Mucosa of rectum (tissue), 2 donors: ENCODE results near the gene DHODH.
"Not testable (repeated sequence)": the region's sequence is repeated elsewhere in the genome, so short reads cannot be mapped to it uniquely, and the experiment has no call there.

ENCODE experiments used
- H3K27ac ChIP-seq, 2 donors: one replicate each; pipeline ENCODE4 v1.7.0; 2013; ENCODE audit warnings: inconsistent platforms in 2 of 2, low read depth in 2 of 2, low read length in 2 of 2
- H3K27me3 ChIP-seq, 2 donors: one replicate each; pipeline ENCODE4 v1.7.0; 2013; ENCODE audit warnings: low read length in 2 of 2; ENCODE audit not compliant: control insufficient read depth in 2 of 2, insufficient read depth in 2 of 2
- H3K36me3 ChIP-seq, 2 donors: one replicate each; pipeline ENCODE4 v1.7.0; 2013; ENCODE audit warnings: low read length in 2 of 2; ENCODE audit not compliant: control insufficient read depth in 2 of 2, insufficient read depth in 2 of 2
- H3K4me1 ChIP-seq, 2 donors: one replicate each; pipeline ENCODE4 v1.7.0; 2013; ENCODE audit warnings: low read length in 2 of 2, mild to moderate bottlenecking in 1 of 2; ENCODE audit not compliant: control insufficient read depth in 2 of 2, insufficient read depth in 2 of 2
- H3K4me3 ChIP-seq, 2 donors: one replicate each; pipeline ENCODE4 v1.7.0; 2013; ENCODE audit warnings: low read length in 2 of 2
- H3K9ac ChIP-seq, 2 donors: one replicate each; pipeline ENCODE4 v1.7.0; 2013; ENCODE audit warnings: low read length in 2 of 2, low read depth in 1 of 2, mild to moderate bottlenecking in 1 of 2
- H3K9me3 ChIP-seq, 2 donors: one replicate each; pipeline ENCODE4 v1.7.0; 2013; ENCODE audit warnings: low read length in 2 of 2; ENCODE audit not compliant: control insufficient read depth in 2 of 2
- donor health status: healthy.
- donor health status: Normal muscosa, but diverticular disease.

DHODH gene

DNA sequence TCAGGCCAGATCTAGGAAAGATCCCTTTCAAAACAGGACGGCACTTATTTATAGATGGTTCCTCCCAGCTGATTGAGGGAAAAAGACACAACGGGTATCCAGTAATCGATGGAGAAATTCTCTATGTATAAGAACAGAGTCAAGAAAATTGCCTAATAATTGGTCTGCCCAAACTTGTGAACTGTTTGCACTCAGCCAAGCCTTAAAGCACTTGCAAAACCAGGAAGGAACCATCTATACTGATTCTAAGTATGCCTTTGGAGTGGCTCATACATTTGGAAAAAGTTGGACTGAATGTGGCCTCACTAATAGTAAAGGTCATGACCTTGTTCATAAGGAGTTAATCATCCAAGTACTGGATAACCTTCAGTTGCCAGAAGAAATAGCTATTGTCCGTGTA is 60.4 kb downstream of the DHODH start:
- Histone ChIP-seq H3K27me3 (no peaks in the 10 kb centered on the region), H3K27ac (no peak overlapping the region), H3K4me3 (no peak overlapping the region), H3K36me3 (no peaks in the 10 kb centered on the region), H3K9ac (no peak overlapping the region), H3K9me3 (no peaks in the 10 kb centered on the region), H3K4me1 (no peaks in the 10 kb centered on the region)

DNA sequence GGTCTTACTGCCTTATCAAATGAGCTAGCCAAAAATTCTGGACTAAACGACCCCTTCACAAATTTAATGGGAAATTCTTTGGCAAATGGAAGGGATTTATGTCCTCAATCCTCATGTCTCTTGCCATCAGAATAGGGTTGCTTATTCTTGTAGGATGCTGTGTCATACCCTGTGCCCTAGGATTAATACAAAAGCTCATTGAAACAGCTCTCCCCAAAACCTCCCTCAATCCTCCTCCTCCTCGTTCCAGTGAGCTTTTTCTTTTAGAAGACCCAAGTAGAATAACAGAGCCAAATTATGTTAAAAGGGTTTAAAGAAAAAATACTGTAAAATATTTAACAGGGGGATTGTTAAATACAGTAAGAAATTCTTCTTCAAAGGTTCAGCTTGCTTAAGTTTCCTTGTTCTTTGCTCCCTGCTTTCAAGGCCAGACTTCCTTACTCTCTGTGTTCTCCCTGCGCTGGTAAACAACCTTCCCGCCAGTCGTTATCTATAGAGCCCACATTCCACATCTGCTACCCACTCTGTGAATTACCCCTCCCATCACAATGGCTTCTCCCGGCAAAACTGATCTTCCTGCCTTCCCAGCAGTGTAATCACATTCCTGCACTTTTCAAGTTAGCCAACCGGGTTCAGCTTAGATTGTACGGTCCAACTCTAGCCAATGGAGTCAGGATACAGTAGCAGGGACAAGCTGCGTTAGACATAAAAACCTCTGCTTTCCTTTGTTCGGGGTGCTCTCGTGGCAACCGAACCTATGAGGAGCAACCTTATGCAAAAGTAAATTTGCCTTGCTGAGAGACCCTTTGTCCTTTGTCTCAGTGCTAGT is 64.2 kb downstream of the DHODH start:
- Histone ChIP-seq H3K9ac (no peak overlapping the region), H3K27me3 (no peaks in the 10 kb centered on the region), H3K27ac (no peak overlapping the region), H3K9me3 (no peaks in the 10 kb centered on the region), H3K36me3 (peaks cover 0 to under 1% of the 10 kb centered on the region in 2 donors), H3K4me3 (no peak overlapping the region), H3K4me1 (no peaks in the 10 kb centered on the region)

DNA sequence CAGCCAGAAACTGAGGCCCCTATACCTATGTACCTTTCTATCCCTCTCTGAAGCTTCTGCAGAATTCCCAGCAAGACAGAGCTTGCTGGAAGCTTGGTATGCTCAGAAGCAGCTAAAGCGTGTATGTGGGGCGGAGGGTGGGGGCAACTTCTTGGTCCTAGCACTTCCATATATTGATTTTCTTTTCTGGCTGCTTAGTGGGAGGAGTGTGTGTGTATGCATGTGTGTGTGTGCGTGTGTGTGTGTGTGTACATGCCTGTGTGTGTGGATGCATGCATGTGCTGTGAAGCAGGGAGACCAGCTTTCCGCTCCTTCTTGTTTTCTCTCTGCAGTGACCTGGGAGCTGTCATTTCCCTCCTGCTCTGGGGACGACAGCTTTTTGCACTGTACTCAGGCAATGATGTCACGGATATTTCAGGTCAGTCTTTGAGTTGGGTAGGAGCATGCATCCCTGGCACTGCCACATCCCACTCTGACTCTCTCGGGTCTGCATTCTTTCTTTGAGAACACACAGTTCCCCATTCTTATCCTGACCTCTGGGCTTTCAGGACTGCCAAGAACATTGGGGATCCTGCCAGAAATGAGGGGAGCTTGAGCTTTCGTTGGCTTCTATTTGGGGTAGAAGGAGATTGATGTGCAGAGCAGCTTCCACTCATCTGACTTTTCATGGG is 65.2 kb downstream of the DHODH start:
- Histone ChIP-seq H3K4me3 (no peak overlapping the region), H3K27me3 (no peaks in the 10 kb centered on the region), H3K9me3 (no peaks in the 10 kb centered on the region), H3K36me3 (peaks cover 0 to 3% of the 10 kb centered on the region in 2 donors), H3K27ac (no peak overlapping the region), H3K4me1 (no peaks in the 10 kb centered on the region), H3K9ac (no peak overlapping the region)

DNA sequence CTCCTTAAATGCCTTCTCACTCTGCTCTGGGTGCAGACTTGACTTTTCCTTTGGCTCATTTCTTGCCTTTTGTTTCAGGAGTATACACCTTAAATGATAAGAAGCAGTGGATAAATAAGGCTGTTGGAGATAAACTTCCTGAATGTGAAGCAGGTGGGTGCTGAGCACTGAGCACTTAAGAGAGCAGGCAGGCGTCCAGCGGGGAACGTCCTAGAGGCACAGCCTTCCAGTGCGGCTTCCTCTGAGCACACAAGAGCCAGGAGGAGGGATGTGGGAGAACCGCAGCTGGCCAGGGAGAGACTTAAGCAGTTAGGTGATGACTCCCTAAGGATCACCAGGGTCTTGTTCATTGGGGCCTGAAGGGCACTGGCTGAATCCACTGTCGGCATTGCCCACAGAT is 66.5 kb downstream of the DHODH start:
- not testable (repeated sequence) for H3K9me3 ChIP-seq, H3K4me1 ChIP-seq, H3K27ac ChIP-seq, H3K36me3 ChIP-seq, H3K9ac ChIP-seq, H3K27me3 ChIP-seq, H3K4me3 ChIP-seq
